ENCODE results near the gene PTGFRN. TPM values are rescaled to one million over a fixed set of nuclear protein-coding genes. Genes with fewer than 3 reads are reported as not detected.

The PTGFRN gene
- total and polyA plus RNA-seq, 7 donors, result 0.79 to 8.1 (median 2.3) TPM

GRCh38 chr1:117033772-117034171, 124.1 kb downstream of the PTGFRN start:
- H3K27me3 ChIP-seq (ENCODE audit: insufficient read depth in 3 of 3, low read length in 2 of 3), result no peaks in the 10 kb centered on the region
- no peaks in the 10 kb centered on the region for H3K9me3 ChIP-seq
- H3K36me3 ChIP-seq (ENCODE audit: insufficient read depth in 1 of 2, low read depth in 1 of 2), result no peaks in the 10 kb centered on the region
- WGBS, 3 donors, result 71 to 83% (median 78%) methylated on average over 7 of the region's 7 CpGs
- TF ChIP-seq CTCF (IDR thresholded peaks at IDR 0.05), result no peak
- ATAC-seq (no peak), DNase-seq (no peak)
- no peak overlapping the region for H3K27ac ChIP-seq
- H3K4me1 ChIP-seq, result no peaks in the 10 kb centered on the region
- intact Hi-C loops (cut with DNase I), result no loop called here
- H3K4me3 ChIP-seq, result no peak overlapping the region

GRCh38 chr1:117034791-117035290, 125.1 kb downstream of the PTGFRN start:
- H3K4me1 ChIP-seq, result no peaks in the 10 kb centered on the region
- WGBS, 3 donors, result 79 to 85% (median 81%) methylated on average over 7 of the region's 7 CpGs
- no peaks in the 10 kb centered on the region for H3K27me3 ChIP-seq (ENCODE audit: insufficient read depth in 3 of 3, low read length in 2 of 3)
- H3K36me3 ChIP-seq (ENCODE audit: insufficient read depth in 1 of 2, low read depth in 1 of 2), result no peaks in the 10 kb centered on the region
- no peak for TF ChIP-seq CTCF (IDR thresholded peaks at IDR 0.05)
- no peak overlapping the region for H3K4me3 ChIP-seq
- no peaks in the 10 kb centered on the region for H3K9me3 ChIP-seq
- intact Hi-C loops (cut with DNase I), result no loop called here
- no peak overlapping the region for H3K27ac ChIP-seq
- DNase-seq (no peak), ATAC-seq (no peak)

GRCh38 chr1:117036018-117036461, 126.3 kb downstream of the PTGFRN start:
- TF ChIP-seq CTCF (IDR thresholded peaks at IDR 0.05), result no peak
- H3K27ac ChIP-seq, result no peak overlapping the region
- 61 to 74% (median 65%) methylated on average over 6 of the region's 6 CpGs for whole genome bisulfite sequencing, 3 donors
- intact Hi-C loops (cut with DNase I), result no loop called here
- H3K4me1 ChIP-seq, result no peaks in the 10 kb centered on the region
- no peaks in the 10 kb centered on the region for H3K27me3 ChIP-seq (ENCODE audit: insufficient read depth in 3 of 3, low read length in 2 of 3)
- no peaks in the 10 kb centered on the region for H3K9me3 ChIP-seq
- H3K36me3 ChIP-seq (ENCODE audit: insufficient read depth in 1 of 2, low read depth in 1 of 2), result no peaks in the 10 kb centered on the region
- no peak overlapping the region for H3K4me3 ChIP-seq
- ATAC-seq, result no peak
- no peak for DNase-seq

GRCh38 chr1:117037802-117038201, 128.1 kb downstream of the PTGFRN start:
- Histone ChIP-seq H3K4me3 (no peak overlapping the region), H3K36me3 (ENCODE audit: insufficient read depth in 1 of 2, low read depth in 1 of 2) (no peaks in the 10 kb centered on the region), H3K27ac (no peak overlapping the region), H3K4me1 (no peaks in the 10 kb centered on the region), H3K9me3 (no peaks in the 10 kb centered on the region), H3K27me3 (ENCODE audit: insufficient read depth in 3 of 3, low read length in 2 of 3) (no peaks in the 10 kb centered on the region)
- TF ChIP-seq CTCF (IDR thresholded peaks at IDR 0.05), result no peak
- 50 to 94% (median 89%) methylated on average over 1 of the region's 1 CpG for WGBS, 3 donors
- DNase-seq, result no peak
- ATAC-seq, result no peak
- intact Hi-C loops (cut with DNase I), result no loop called here

GRCh38 chr1:117038236-117038635, 128.5 kb downstream of the PTGFRN start:
- no peaks in the 10 kb centered on the region for H3K27me3 ChIP-seq (ENCODE audit: insufficient read depth in 3 of 3, low read length in 2 of 3)
- ATAC-seq (no peak), DNase-seq (no peak)
- TF ChIP-seq CTCF (IDR thresholded peaks at IDR 0.05), result no peak
- no peak overlapping the region for H3K27ac ChIP-seq
- 73 to 75% (median 74%) methylated on average over 6 of the region's 6 CpGs for WGBS, 3 donors
- H3K36me3 ChIP-seq (ENCODE audit: insufficient read depth in 1 of 2, low read depth in 1 of 2), result no peaks in the 10 kb centered on the region
- no peaks in the 10 kb centered on the region for H3K4me1 ChIP-seq
- intact Hi-C loops (cut with DNase I), result no loop called here
- H3K9me3 ChIP-seq, result no peaks in the 10 kb centered on the region
- H3K4me3 ChIP-seq, result no peak overlapping the region

Data from psoas muscle (tissue), 8 donors.